ENCODE data around the gene FAM131C. TPM values are rescaled to one million over a fixed set of nuclear protein-coding genes. Genes with fewer than 3 reads are reported as not detected.
A peak's percentile ranks its signal among the peaks of the same experiment; 100 is the strongest.

FAM131C gene
- total RNA-seq, 2 donors from 2014 or later, result 0.66 to 2.5 TPM

DNA sequence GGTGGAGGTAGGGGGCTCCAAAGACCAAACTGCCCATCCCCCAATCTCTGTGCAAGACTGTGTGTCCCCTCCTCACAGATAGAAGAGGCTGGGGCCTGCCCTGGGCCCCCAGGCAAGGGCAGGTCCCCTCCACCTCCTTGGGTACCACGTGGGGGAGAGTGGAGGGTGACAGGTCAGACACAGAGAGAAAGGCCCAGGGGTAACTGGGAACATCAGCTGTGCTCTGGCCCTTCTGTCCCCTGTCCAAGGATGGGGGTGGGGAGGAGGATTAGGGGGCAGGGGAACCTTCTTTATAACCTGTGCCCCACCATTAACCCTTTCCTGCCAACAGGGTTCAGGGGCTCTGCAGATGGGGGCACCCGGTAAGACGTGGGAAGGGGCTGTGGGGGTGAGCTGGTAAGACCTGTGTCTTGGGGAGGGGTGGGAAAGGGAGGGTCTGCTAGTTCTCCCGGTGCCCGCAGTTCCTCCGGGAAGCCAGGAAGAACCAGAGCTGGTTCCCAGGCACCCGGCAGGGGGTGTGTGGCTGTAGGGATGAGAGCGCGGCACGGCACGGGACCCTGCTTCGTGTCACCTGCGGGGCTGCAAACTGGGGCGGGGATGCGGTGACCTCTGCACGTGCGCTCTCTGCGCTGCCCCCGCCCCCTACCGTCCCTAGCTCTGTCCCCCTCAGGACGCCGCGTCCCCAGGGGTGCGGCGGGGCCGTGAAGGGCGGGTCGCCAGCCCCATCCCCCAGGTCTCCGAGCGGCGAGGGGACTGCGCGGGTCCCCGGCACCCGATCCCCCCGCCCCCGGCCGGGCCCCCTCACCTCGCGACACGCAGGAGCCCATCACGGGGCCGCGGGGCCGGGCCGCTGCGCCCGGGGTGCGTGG, 601 bp downstream of the FAM131C start:
- WGBS, 2 experiments (ENCODE audit: insufficient coverage in 1 of 2, insufficient read length in 1 of 2), result 2 to 6% methylated on average over 7 to 49 of the region's 49 CpGs
- no peak overlapping the region for H3K9ac ChIP-seq (ENCODE audit: extremely low read depth, low read length, poor library complexity, severe bottlenecking)
- TF ChIP-seq, protein P1, sequence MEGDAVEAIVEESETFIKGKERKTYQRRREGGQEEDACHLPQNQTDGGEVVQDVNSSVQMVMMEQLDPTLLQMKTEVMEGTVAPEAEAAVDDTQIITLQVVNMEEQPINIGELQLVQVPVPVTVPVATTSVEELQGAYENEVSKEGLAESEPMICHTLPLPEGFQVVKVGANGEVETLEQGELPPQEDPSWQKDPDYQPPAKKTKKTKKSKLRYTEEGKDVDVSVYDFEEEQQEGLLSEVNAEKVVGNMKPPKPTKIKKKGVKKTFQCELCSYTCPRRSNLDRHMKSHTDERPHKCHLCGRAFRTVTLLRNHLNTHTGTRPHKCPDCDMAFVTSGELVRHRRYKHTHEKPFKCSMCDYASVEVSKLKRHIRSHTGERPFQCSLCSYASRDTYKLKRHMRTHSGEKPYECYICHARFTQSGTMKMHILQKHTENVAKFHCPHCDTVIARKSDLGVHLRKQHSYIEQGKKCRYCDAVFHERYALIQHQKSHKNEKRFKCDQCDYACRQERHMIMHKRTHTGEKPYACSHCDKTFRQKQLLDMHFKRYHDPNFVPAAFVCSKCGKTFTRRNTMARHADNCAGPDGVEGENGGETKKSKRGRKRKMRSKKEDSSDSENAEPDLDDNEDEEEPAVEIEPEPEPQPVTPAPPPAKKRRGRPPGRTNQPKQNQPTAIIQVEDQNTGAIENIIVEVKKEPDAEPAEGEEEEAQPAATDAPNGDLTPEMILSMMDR (conservative IDR thresholded peaks at IDR 0.05), result no peak

DNA sequence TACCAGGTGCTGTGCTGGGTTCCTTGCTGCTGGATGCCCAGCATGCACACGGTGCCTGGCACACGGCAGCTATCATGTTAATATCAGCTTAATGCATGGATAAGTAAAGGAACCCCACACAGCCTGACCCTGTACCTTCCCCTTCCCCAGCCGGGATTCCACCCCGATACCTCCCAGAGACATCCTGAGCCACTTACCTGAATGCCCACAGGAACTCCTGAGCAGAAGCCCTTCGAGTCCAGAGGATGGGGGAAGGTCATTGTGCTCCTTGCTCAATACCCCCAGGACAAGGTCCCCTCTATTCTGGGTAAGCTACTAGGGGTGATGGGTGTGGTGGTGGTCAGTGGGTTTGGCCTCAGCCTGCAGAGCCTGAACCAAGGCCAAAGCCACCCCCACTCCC, 1.4 kb downstream of the FAM131C start:
- Histone ChIP-seq H3K4me3 (ENCODE audit: low read length) (no peak overlapping the region), H3K9me3 (ENCODE audit: control insufficient read depth, low read length) (no peaks in the 10 kb centered on the region), H3K4me1 (ENCODE audit: control insufficient read depth, insufficient read depth, low read length) (peaks cover 4% of the 10 kb centered on the region), H3K9ac (ENCODE audit: extremely low read depth, low read length, poor library complexity, severe bottlenecking) (no peak overlapping the region), H3K27ac (ENCODE audit: low read depth, low read length) (no peak overlapping the region), H3K36me3 (ENCODE audit: control insufficient read depth, insufficient read depth, low read length) (no peaks in the 10 kb centered on the region), H3K27me3 (ENCODE audit: control insufficient read depth, insufficient read depth, low read length, poor library complexity, severe bottlenecking) (peaks cover 30% of the 10 kb centered on the region)
- WGBS, 2 experiments (ENCODE audit: insufficient coverage in 1 of 2, insufficient read length in 1 of 2), result 75 to 87% methylated on average over 2 to 5 of the region's 5 CpGs
- Mint-ChIP-seq H3K27ac (no peak overlapping the region), H3K9me3 (no peaks in the 10 kb centered on the region), H3K27me3 (ENCODE audit: insufficient read depth) (peaks cover 61% of the 10 kb centered on the region), H3K4me3 (no peak overlapping the region), H3K4me1 (peaks cover 8% of the 10 kb centered on the region), H3K36me3 (ENCODE audit: low read depth) (no peaks in the 10 kb centered on the region)
- TF ChIP-seq, protein P1 (conservative IDR thresholded peaks at IDR 0.05), result no peak
- no peak for DNase-seq

More for the DNA sequence above, 601 bp downstream of the FAM131C start:
- Mint-ChIP-seq H3K27me3 (ENCODE audit: insufficient read depth) (peaks cover 61% of the 10 kb centered on the region), H3K36me3 (ENCODE audit: low read depth) (no peaks in the 10 kb centered on the region), H3K4me3 (peak overlapping the region; percentile 37), H3K27ac (no peak overlapping the region), H3K4me1 (peaks cover 8% of the 10 kb centered on the region), H3K9me3 (no peaks in the 10 kb centered on the region)
- no peaks in the 10 kb centered on the region for H3K36me3 ChIP-seq (ENCODE audit: control insufficient read depth, insufficient read depth, low read length)
- peak; percentile 79 for DNase-seq
- H3K27me3 ChIP-seq (ENCODE audit: control insufficient read depth, insufficient read depth, low read length, poor library complexity, severe bottlenecking), result peaks cover 30% of the 10 kb centered on the region
- H3K9me3 ChIP-seq (ENCODE audit: control insufficient read depth, low read length), result no peaks in the 10 kb centered on the region
- no peak overlapping the region for H3K27ac ChIP-seq (ENCODE audit: low read depth, low read length)
- H3K4me1 ChIP-seq (ENCODE audit: control insufficient read depth, insufficient read depth, low read length), result peaks cover 4% of the 10 kb centered on the region
- peak overlapping the region; percentile 66 for H3K4me3 ChIP-seq (ENCODE audit: low read length)

DNA sequence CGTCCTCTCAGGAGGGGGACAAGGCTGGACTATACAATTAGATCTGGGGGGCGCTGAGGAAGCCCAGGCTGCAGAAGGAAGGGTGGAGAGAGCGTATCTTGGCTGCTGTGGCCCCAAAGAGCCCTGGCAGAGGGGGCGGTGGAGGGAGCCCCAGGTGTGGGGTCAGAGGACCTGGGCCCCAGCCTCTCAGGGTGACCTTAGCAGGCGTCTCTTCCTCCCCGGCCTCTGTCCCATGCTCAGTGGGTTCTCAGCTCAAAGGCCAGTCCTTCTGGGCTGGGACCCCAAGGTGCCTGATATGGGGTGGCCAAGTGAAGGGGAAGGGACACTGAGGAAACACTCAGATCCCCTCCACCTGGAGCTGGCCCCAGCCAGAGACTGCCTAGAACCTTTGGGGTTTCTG, 1.8 kb downstream of the FAM131C start:
- H3K4me3 ChIP-seq (ENCODE audit: low read length), result no peak overlapping the region
- peaks cover 30% of the 10 kb centered on the region for H3K27me3 ChIP-seq (ENCODE audit: control insufficient read depth, insufficient read depth, low read length, poor library complexity, severe bottlenecking)
- TF ChIP-seq, protein P1 (conservative IDR thresholded peaks at IDR 0.05), result no peak
- 91 to 93% methylated on average over 3 to 6 of the region's 6 CpGs for WGBS, 2 experiments (ENCODE audit: insufficient coverage in 1 of 2, insufficient read length in 1 of 2)
- Mint-ChIP-seq H3K4me3 (no peak overlapping the region), H3K36me3 (ENCODE audit: low read depth) (no peaks in the 10 kb centered on the region), H3K27ac (no peak overlapping the region), H3K27me3 (ENCODE audit: insufficient read depth) (peaks cover 56% of the 10 kb centered on the region), H3K4me1 (peaks cover 8% of the 10 kb centered on the region), H3K9me3 (no peaks in the 10 kb centered on the region)
- no peaks in the 10 kb centered on the region for H3K36me3 ChIP-seq (ENCODE audit: control insufficient read depth, insufficient read depth, low read length)
- no peak overlapping the region for H3K9ac ChIP-seq (ENCODE audit: extremely low read depth, low read length, poor library complexity, severe bottlenecking)
- peaks cover 4% of the 10 kb centered on the region for H3K4me1 ChIP-seq (ENCODE audit: control insufficient read depth, insufficient read depth, low read length)
- H3K27ac ChIP-seq (ENCODE audit: low read depth, low read length), result no peak overlapping the region
- H3K9me3 ChIP-seq (ENCODE audit: control insufficient read depth, low read length), result no peaks in the 10 kb centered on the region
- DNase-seq, result no peak
